H1 (cell line): ENCODE measurements around the gene PCNX3. TPM values are rescaled to one million over a fixed set of nuclear protein-coding genes. Genes with fewer than 3 reads are reported as not detected.

Source experiments
- CTCF ChIA-PET: fragments of 300-600 bp; sonication (Branson Sonifier 250); formaldehyde crosslinking; loops from one replicate; lab custom pipeline; 2021; ENCODE audit not compliant: partially characterized antibody; lab: Charles Lee
- POLR2A ChIA-PET: fragments of 300-600 bp; sonication (Branson Sonifier 250); formaldehyde crosslinking; loops from one replicate; lab custom pipeline; 2021; ENCODE audit warnings: inconsistent platforms; ENCODE audit not compliant: partially characterized antibody; lab: Charles Lee
- DNase-seq, 2 experiments: peaks; one replicate each; pipeline versions ENCODE4 v3.0.0 to v3.0.0-alpha.2; 2010 to 2022; ENCODE audit warnings: low spot score in 2 of 2, low read depth in 1 of 2, mixed read lengths in 1 of 2
- FAIRE-seq: peaks from 2 replicates; lab custom pipeline; 2011; peaks lifted over from hg19 to GRCh38; lab: Jason Lieb, UNC
- H2AFZ ChIP-seq: 2 replicates; pipeline ENCODE4 v1.8.1; 2012; ENCODE audit warnings: low read length, inconsistent platforms
- H2AK5ac ChIP-seq: 2 replicates; pipeline ENCODE4 v1.6.1; 2013; ENCODE audit warnings: low read depth, low read length
- H2BK120ac ChIP-seq: replicated peaks from 2 replicates; pipeline ENCODE3; 2013; ENCODE audit warnings: low read depth, low read length, inconsistent platforms
- H2BK12ac ChIP-seq: 2 replicates; pipeline ENCODE4 v1.6.1; 2013; ENCODE audit warnings: low read depth, low read length
- H2BK15ac ChIP-seq: 2 replicates; pipeline ENCODE4 v1.6.1; 2013; ENCODE audit warnings: low read length
- H2BK20ac ChIP-seq: 2 replicates; pipeline ENCODE4 v1.6.1; 2013; ENCODE audit warnings: low read length
- H2BK5ac ChIP-seq: 2 replicates; pipeline ENCODE4 v1.6.1; 2013; ENCODE audit warnings: low read depth, low read length
- H3K14ac ChIP-seq: 2 replicates; pipeline ENCODE4 v1.6.1; 2013; ENCODE audit warnings: inconsistent platforms; ENCODE audit not compliant: insufficient read length
- H3K18ac ChIP-seq: 2 replicates; pipeline ENCODE4 v1.6.1; 2013; ENCODE audit warnings: low read length; ENCODE audit errors: extremely low read depth
- H3K23ac ChIP-seq: 2 replicates; pipeline ENCODE4 v1.6.1; 2013; ENCODE audit warnings: inconsistent platforms; ENCODE audit not compliant: insufficient read length
- H3K23me2 ChIP-seq: 2 replicates; pipeline ENCODE4 v1.6.1; 2013; ENCODE audit warnings: low read depth, low read length
- H3K27ac ChIP-seq: 2 replicates; pipeline ENCODE4 v1.6.1; 2011; ENCODE audit warnings: low read depth, low read length, inconsistent platforms
- H3K27me3 ChIP-seq, 4 experiments: replicated peaks in 1 of 4; 1 replicate in 1 of 4; 2 replicates in 3 of 4; pipeline versions ENCODE4 v1.6.1 to v1.8.1; 2011 to 2013; ENCODE audit warnings: low read length in 3 of 4, mild to moderate bottlenecking in 3 of 4, inconsistent platforms in 2 of 4, mixed read lengths in 2 of 4, moderate library complexity in 1 of 4; ENCODE audit not compliant: control insufficient read depth in 3 of 4, insufficient read depth in 3 of 4; ENCODE audit errors: extremely low read depth in 1 of 4
- H3K36me3 ChIP-seq, 4 experiments: 2 replicates each; pipeline versions ENCODE4 v1.6.1 to v1.8.1; 2011 to 2013; ENCODE audit warnings: mild to moderate bottlenecking in 4 of 4, low read length in 3 of 4, moderate library complexity in 2 of 4, control low read depth in 1 of 4, inconsistent platforms in 1 of 4; ENCODE audit not compliant: insufficient read depth in 4 of 4, control insufficient read depth in 2 of 4
- H3K4ac ChIP-seq: replicated peaks from 2 replicates; pipeline ENCODE3; 2013; ENCODE audit warnings: low read length, low read depth, mixed read lengths, inconsistent platforms; ENCODE audit not compliant: insufficient read length
- H3K4me1 ChIP-seq, 4 experiments: replicated peaks in 1 of 4; 1 replicate in 1 of 4; 2 replicates in 3 of 4; pipeline versions ENCODE4 v1.6.1 to v1.8.1; 2011 to 2013; ENCODE audit warnings: low read length in 3 of 4, inconsistent platforms in 2 of 4, mixed read lengths in 1 of 4; ENCODE audit not compliant: insufficient read depth in 4 of 4, control insufficient read depth in 3 of 4
- H3K4me2 ChIP-seq, 2 experiments: 2 replicates each; pipeline versions ENCODE4 v1.6.1 to v1.8.1; 2011 to 2013; ENCODE audit warnings: low read depth in 2 of 2, low read length in 2 of 2, control low read depth in 1 of 2, inconsistent platforms in 1 of 2, mild to moderate bottlenecking in 1 of 2; ENCODE audit not compliant: insufficient read depth in 1 of 2
- H3K4me3 ChIP-seq, 4 experiments: fragments of 200-600, 300-600 bp in 1 of 4; sonication (generic), shearing (Covaris generic), sonication (Bioruptor Twin) in 1 of 4; 2 replicates each; pipeline versions ENCODE4 v1.5.1 to v1.8.1; 2011 to 2016; ENCODE audit warnings: low read length in 4 of 4, low read depth in 3 of 4, control low read depth in 2 of 4, inconsistent platforms in 2 of 4, mild to moderate bottlenecking in 2 of 4, mixed read lengths in 1 of 4, moderate library complexity in 1 of 4; ENCODE audit not compliant: insufficient read depth in 2 of 4; ENCODE audit errors: extremely low read depth in 1 of 4
- H3K56ac ChIP-seq: replicated peaks from 2 replicates; pipeline ENCODE3; 2013; ENCODE audit warnings: low read depth, mild to moderate bottlenecking, mixed read lengths, low read length, inconsistent platforms; ENCODE audit not compliant: insufficient read length
- H3K79me1 ChIP-seq: 2 replicates; pipeline ENCODE4 v1.6.1; 2013; ENCODE audit warnings: low read depth, low read length, control low read depth
- H3K79me2 ChIP-seq, 2 experiments: 2 replicates each; pipeline versions ENCODE4 v1.6.1 to v1.8.1; 2012 to 2013; ENCODE audit warnings: low read length in 2 of 2, mild to moderate bottlenecking in 2 of 2, inconsistent platforms in 1 of 2; ENCODE audit not compliant: insufficient read depth in 2 of 2, control insufficient read depth in 1 of 2
- H3K9ac ChIP-seq, 4 experiments: replicated peaks in 1 of 4; 1 replicate in 1 of 4; 2 replicates in 3 of 4; pipeline versions ENCODE4 v1.6.1 to v1.8.1; 2011 to 2013; ENCODE audit warnings: low read depth in 3 of 4, low read length in 3 of 4, control low read depth in 2 of 4, mild to moderate bottlenecking in 2 of 4, moderate library complexity in 2 of 4, inconsistent platforms in 1 of 4; ENCODE audit errors: extremely low read depth in 1 of 4
- H3K9me3 ChIP-seq, 2 experiments: 2 replicates each; pipeline versions ENCODE4 v1.6.1 to v1.8.1; 2012 to 2013; ENCODE audit warnings: mild to moderate bottlenecking in 2 of 2, moderate library complexity in 2 of 2, control low read depth in 1 of 2, inconsistent platforms in 1 of 2, low read depth in 1 of 2, low read length in 1 of 2, mixed read lengths in 1 of 2; ENCODE audit not compliant: insufficient read depth in 2 of 2
- H4K20me1 ChIP-seq, 2 experiments: replicated peaks in 1 of 2; 2 replicates each; pipeline versions ENCODE3 to v1.8.1; 2011 to 2013; ENCODE audit warnings: inconsistent platforms in 2 of 2, low read length in 2 of 2, mild to moderate bottlenecking in 1 of 2; ENCODE audit not compliant: insufficient read depth in 2 of 2, control insufficient read depth in 1 of 2
- H4K5ac ChIP-seq: 2 replicates; pipeline ENCODE4 v1.6.1; 2013; ENCODE audit warnings: low read length, low read depth, mixed read lengths, inconsistent platforms; ENCODE audit not compliant: insufficient read length
- H4K8ac ChIP-seq: 2 replicates; pipeline ENCODE4 v1.8.0; 2013; ENCODE audit warnings: mild to moderate bottlenecking, moderate library complexity, low read length, inconsistent platforms; ENCODE audit not compliant: insufficient read depth; ENCODE audit errors: extremely low read depth
- H4K91ac ChIP-seq: replicated peaks from 2 replicates; pipeline ENCODE3; 2013; ENCODE audit warnings: low read length, mixed read lengths, inconsistent platforms; ENCODE audit not compliant: insufficient read length
- BCL11A ChIP-seq, 2 experiments: IDR thresholded peaks; one replicate each; pipeline ENCODE4 v1.6.1; 2011; ENCODE audit warnings: low read depth in 2 of 2, low read length in 2 of 2, mild to moderate bottlenecking in 2 of 2
- BRCA1 ChIP-seq: IDR thresholded peaks from 2 replicates; pipeline ENCODE4 v1.6.1; 2012; ENCODE audit warnings: low read depth, low read length, improper control_type of control experiment
- CBX5 ChIP-seq: fragments of 300-800, 300-1000 bp; sonication (generic); IDR thresholded peaks from 2 replicates; pipeline ENCODE4 v1.7.1; 2016; ENCODE audit warnings: antibody characterized with exemption, low read length, low read depth
- GTF2F1 ChIP-seq: IDR thresholded peaks from 2 replicates; pipeline ENCODE4 v1.6.1; 2012; ENCODE audit warnings: low read depth, low read length, improper control_type of control experiment, borderline replicate concordance
- NANOG ChIP-seq: IDR thresholded peaks from 2 replicates; pipeline ENCODE4 v1.6.1; 2011; ENCODE audit warnings: low read length, low read depth, mild to moderate bottlenecking, inconsistent platforms; ENCODE audit not compliant: insufficient read depth, poor library complexity, severe bottlenecking
- RAD21 ChIP-seq, 2 experiments: IDR thresholded peaks in 1 of 2; conservative IDR thresholded peaks in 1 of 2; 2 replicates each; pipeline ENCODE4 v1.6.1; 2011; ENCODE audit warnings: low read depth in 2 of 2, low read length in 2 of 2, improper control_type of control experiment in 1 of 2, inconsistent platforms in 1 of 2, mild to moderate bottlenecking in 1 of 2, moderate library complexity in 1 of 2
- RXRA ChIP-seq: IDR thresholded peaks from 2 replicates; pipeline ENCODE4 v1.6.1; 2011; ENCODE audit warnings: low read depth, mild to moderate bottlenecking, low read length, moderate library complexity; ENCODE audit not compliant: insufficient read depth
- WGBS, 2 experiments: shearing (Covaris generic) in 1 of 2; methylation state at CpG; one replicate each; pipeline versions ENCODE4 v1.1.6 to v1.1.7; 2013 to 2015; ENCODE audit warnings: low lambda C conversion rate in 2 of 2, mixed read lengths in 2 of 2, inconsistent platforms in 1 of 2, low coverage in 1 of 2, missing lambda C conversion rate in 1 of 2; ENCODE audit not compliant: insufficient replicate concordance in 2 of 2, insufficient coverage in 1 of 2, insufficient read length in 1 of 2; ENCODE audit errors: extremely low coverage in 1 of 2, missing lambda C conversion rate in 1 of 2; 5-methylcytosine and 5-hydroxymethylcytosine counted together
- polyA plus RNA-seq, 7 experiments: library from polyadenylated mRNA; depleted of rRNA in 3 of 7; stranded (reverse) in 5 of 7; unstranded in 2 of 7; fragments of >200 nt in 5 of 7; fragments of 200-250 nt in 2 of 7; gene quantifications; 1 replicate in 5 of 7; 2 replicates in 1 of 7; 4 replicates in 1 of 7; pipeline versions ENCODE4 v1.2.1 to v1.2.3, GENCODE V29; 2011 to 2013; ENCODE audit warnings: missing spikeins in 2 of 7, mixed read lengths in 2 of 7
- total RNA-seq: library from RNA; stranded (reverse); fragmentation: NEBNext Ultra II Directional; extraction: Animal tissue kit (Norgen Biotek cat#: 25700); gene quantifications from 2 replicates; pipeline ENCODE4 v1.2.1, GENCODE V29; 2021

Gene PCNX3
- total and polyA plus RNA-seq, 2 of the 8 experiments (the other 6 are each of a cell fraction or from before 2014, with no cell fraction given), result 27.2 to 38.8 TPM

DNA sequence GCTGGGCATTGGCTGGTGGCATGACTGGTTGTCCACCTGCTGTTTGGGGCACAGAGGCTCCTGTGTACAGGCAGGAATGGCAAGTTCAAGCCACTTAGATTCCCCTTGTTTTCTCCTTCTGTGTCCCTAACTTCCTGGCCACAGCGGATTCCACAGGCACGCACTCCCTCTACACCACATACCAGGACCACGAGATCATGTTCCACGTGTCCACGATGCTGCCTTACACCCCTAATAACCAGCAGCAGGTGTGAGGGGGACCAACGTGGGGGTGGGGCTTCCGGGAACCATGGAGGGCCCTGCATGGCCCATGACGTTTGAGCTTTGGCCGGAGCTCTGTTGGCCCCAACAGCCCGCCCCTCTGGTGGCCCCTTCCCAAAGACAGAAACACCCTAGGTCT is 30.1 kb downstream of the PCNX3 start:
- no peak for FAIRE-seq
- H3K9me3 ChIP-seq, result no peaks in the 10 kb centered on the region
- H3K4me3 ChIP-seq, result no peak overlapping the region
- H4K91ac ChIP-seq, result no peak overlapping the region
- H3K23me2 ChIP-seq, result peaks cover 11% of the 10 kb centered on the region; the same call in 1 of the 2 replicates
- CTCF ChIA-PET, result interaction anchor here (0.8 to 1.9 kb wide), 6 partner anchors 10 to 58 kb away, joined by 3 to 4 read pairs (median 3); no protein-coding TSS in a partner anchor
- peaks cover 0 to 21% (median 14%) of the 10 kb centered on the region in 4 experiments; a peak in 6 of 7 replicates for H3K4me1 ChIP-seq
- WGBS, 2 experiments, result 85% methylated on average over 10 of the region's 10 CpGs; no CpG with 5 or more reads in 1 of the 2 experiments
- no peak overlapping the region for H2BK12ac ChIP-seq
- no peak overlapping the region for H4K5ac ChIP-seq
- no peak overlapping the region for H3K4ac ChIP-seq
- no peak for DNase-seq
- H2BK5ac ChIP-seq, result no peak overlapping the region
- no peak overlapping the region for H2BK15ac ChIP-seq
- no peak overlapping the region for H2AK5ac ChIP-seq
- no peaks in the 10 kb centered on the region for H3K79me1 ChIP-seq
- H3K56ac ChIP-seq, result no peak overlapping the region
- no peak for TF ChIP-seq BCL11A (IDR thresholded peaks at IDR 0.05; ENCODE audit: low read depth in 2 of 2, low read length in 2 of 2)
- TF ChIP-seq CBX5, result no peak
- TF ChIP-seq BRCA1, result no peak
- no peak for TF ChIP-seq RXRA
- no peak for TF ChIP-seq GTF2F1
- TF ChIP-seq NANOG, result no peak
- no peak for TF ChIP-seq RAD21 (IDR thresholded peaks at IDR 0.05 in 1 of 2, conservative IDR thresholded peaks at IDR 0.05 in 1 of 2; ENCODE audit: low read depth in 2 of 2, low read length in 2 of 2)
- no peak overlapping the region for H3K14ac ChIP-seq
- H2BK120ac ChIP-seq, result no peak overlapping the region
- no peak overlapping the region for H3K18ac ChIP-seq
- peaks cover 0 to 13% of the 10 kb centered on the region in 2 experiments for H4K20me1 ChIP-seq
- peaks cover 0 to 8% (median 2%) of the 10 kb centered on the region in 4 experiments; a peak in 3 of 7 replicates for H3K27me3 ChIP-seq
- no peak overlapping the region for H4K8ac ChIP-seq
- H3K4me2 ChIP-seq, result no peak overlapping the region; a peak in 1 of 4 replicates
- no peak overlapping the region for H3K9ac ChIP-seq
- H3K36me3 ChIP-seq, result peaks cover 0 to 3% (median 0%) of the 10 kb centered on the region in 4 experiments; a peak in 1 of 8 replicates
- no peaks in the 10 kb centered on the region for H3K79me2 ChIP-seq
- POLR2A ChIA-PET, result interaction anchor here (0.6 to 7.5 kb wide), 2 partner anchors 15 to 1388 kb away, joined by 3 to 58 read pairs; partner anchors contain the start of gene RELA
- no peak overlapping the region for H3K27ac ChIP-seq
- no peak overlapping the region for H2AFZ ChIP-seq
- no peak overlapping the region for H2BK20ac ChIP-seq
- no peak overlapping the region for H3K23ac ChIP-seq
